Measurements from ENCODE around the gene KRT72.

KRT72 gene

DNA sequence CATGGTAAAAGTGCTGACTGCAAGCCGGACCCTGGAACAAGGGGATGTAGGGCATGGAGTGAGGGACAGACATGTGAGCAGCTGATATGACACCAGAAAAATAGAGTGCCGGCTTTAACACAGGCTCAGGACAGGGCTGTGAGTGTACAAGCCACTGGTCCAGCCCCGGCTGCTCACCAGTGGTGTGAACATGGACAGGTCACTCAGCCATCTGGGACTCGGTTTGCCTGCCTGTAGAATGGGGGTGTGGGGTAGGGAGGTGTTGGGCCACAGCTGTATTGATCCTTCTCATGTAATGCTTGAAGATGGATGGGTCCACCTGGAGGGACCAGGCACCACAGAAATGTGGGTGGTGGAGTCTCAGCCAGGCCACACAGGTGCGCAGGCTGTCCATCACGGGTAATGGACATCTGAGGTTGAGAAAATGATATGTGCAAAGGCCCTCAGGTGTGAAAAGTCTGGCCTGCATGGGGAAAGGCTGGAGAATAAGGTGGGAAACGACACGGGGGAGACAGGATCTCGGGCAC is 17.0 kb downstream of the KRT72 start:
- H3K14ac ChIP-seq (ENCODE audit: low read length), result no peak overlapping the region
- H3K36me3 ChIP-seq (replicated peaks in 1 of 2; ENCODE audit: control insufficient read depth in 2 of 2, insufficient read depth in 2 of 2, low read length in 2 of 2), result no peaks in the 10 kb centered on the region
- no peak overlapping the region for H2BK5ac ChIP-seq (ENCODE audit: low read length)
- H3K9ac ChIP-seq (ENCODE audit: low read depth, low read length, poor library complexity), result no peak overlapping the region
- H3K79me1 ChIP-seq (ENCODE audit: low read depth, low read length), result no peaks in the 10 kb centered on the region
- no peak overlapping the region for H2AFZ ChIP-seq (ENCODE audit: low read length)
- H3K27ac ChIP-seq (replicated peaks; ENCODE audit: low read length), result no peak overlapping the region
- H3K27me3 ChIP-seq (ENCODE audit: control insufficient read depth in 3 of 3, insufficient read depth in 3 of 3, low read depth in 1 of 3, low read length in 3 of 3), result peaks cover 0 to 7% (median 0%) of the 10 kb centered on the region in 3 experiments
- H2BK120ac ChIP-seq (ENCODE audit: low read depth, low read length), result no peak overlapping the region
- DNase-seq (ENCODE audit: low spot score), result no peak
- no peak overlapping the region for H3K4ac ChIP-seq (ENCODE audit: low read length)
- H4K8ac ChIP-seq (ENCODE audit: low read depth, low read length), result no peak overlapping the region
- H2AK5ac ChIP-seq (ENCODE audit: low read depth, low read length), result no peak overlapping the region
- H3K18ac ChIP-seq (ENCODE audit: low read length), result no peak overlapping the region
- no peak overlapping the region for H3K23ac ChIP-seq (ENCODE audit: low read depth, low read length, poor library complexity)
- no peak overlapping the region for H4K91ac ChIP-seq (ENCODE audit: low read depth, low read length, poor library complexity)
- H3K9me3 ChIP-seq (replicated peaks in 1 of 2; ENCODE audit: control insufficient read depth in 2 of 2, insufficient read depth in 1 of 2, low read depth in 1 of 2, low read length in 2 of 2), result no peaks in the 10 kb centered on the region
- no peak overlapping the region for H2BK12ac ChIP-seq (ENCODE audit: low read length)
- H3K4me3 ChIP-seq (ENCODE audit: low read length in 2 of 2), result no peak overlapping the region
- peaks cover 0 to 2% of the 10 kb centered on the region in 2 donors for H3K4me1 ChIP-seq (ENCODE audit: control insufficient read depth in 2 of 2, insufficient read depth in 1 of 2, low read depth in 1 of 2, low read length in 2 of 2)
- no peak overlapping the region for H2BK15ac ChIP-seq (ENCODE audit: low read length)
- no peak overlapping the region for H3K4me2 ChIP-seq (ENCODE audit: insufficient read depth, low read length, poor library complexity, severe bottlenecking)
- no CpG with 5 or more reads among the region's 9 CpGs for WGBS, 2 donors (ENCODE audit: extremely low coverage in 2 of 2, insufficient read length in 2 of 2, insufficient replicate concordance in 1 of 2)

- Histone ChIP-seq H3K9me3 (replicated peaks in 1 of 2; ENCODE audit: control insufficient read depth in 2 of 2, insufficient read depth in 1 of 2, low read depth in 1 of 2, low read length in 2 of 2) (no peaks in the 10 kb centered on the region), H3K9ac (ENCODE audit: low read depth, low read length, poor library complexity) (no peak overlapping the region), H2BK5ac (ENCODE audit: low read length) (peak overlapping the region; percentile 8), H3K27ac (replicated peaks; ENCODE audit: low read length) (no peak overlapping the region), H3K4ac (ENCODE audit: low read length) (no peak overlapping the region), H2BK15ac (ENCODE audit: low read length) (no peak overlapping the region), H2AK5ac (ENCODE audit: low read depth, low read length) (no peak overlapping the region), H3K36me3 (replicated peaks in 1 of 2; ENCODE audit: control insufficient read depth in 2 of 2, insufficient read depth in 2 of 2, low read length in 2 of 2) (no peaks in the 10 kb centered on the region), H3K14ac (ENCODE audit: low read length) (peak overlapping the region; percentile 10), H2BK12ac (ENCODE audit: low read length) (peak overlapping the region; percentile 48), H4K8ac (ENCODE audit: low read depth, low read length) (no peak overlapping the region), H2AFZ (ENCODE audit: low read length) (no peak overlapping the region), H2BK120ac (ENCODE audit: low read depth, low read length) (no peak overlapping the region), H3K18ac (ENCODE audit: low read length) (peak overlapping the region; percentile 2), H3K4me1 (ENCODE audit: control insufficient read depth in 2 of 2, insufficient read depth in 1 of 2, low read depth in 1 of 2, low read length in 2 of 2) (peaks cover 0 to 2% of the 10 kb centered on the region in 2 donors), H3K4me2 (ENCODE audit: insufficient read depth, low read length, poor library complexity, severe bottlenecking) (no peak overlapping the region), H4K91ac (ENCODE audit: low read depth, low read length, poor library complexity) (no peak overlapping the region), H3K79me1 (ENCODE audit: low read depth, low read length) (no peaks in the 10 kb centered on the region), H3K23ac (ENCODE audit: low read depth, low read length, poor library complexity) (no peak overlapping the region), H3K4me3 (ENCODE audit: low read length in 2 of 2) (no peak overlapping the region), H3K27me3 (ENCODE audit: control insufficient read depth in 3 of 3, insufficient read depth in 3 of 3, low read depth in 1 of 3, low read length in 3 of 3) (peaks cover 0 to 17% (median 0%) of the 10 kb centered on the region in 3 experiments)
- no CpG with 5 or more reads among the region's 7 CpGs for WGBS, 2 donors (ENCODE audit: extremely low coverage in 2 of 2, insufficient read length in 2 of 2, insufficient replicate concordance in 1 of 2)
- DNase-seq (ENCODE audit: low spot score), result peak; percentile 71
These were observed 18.2 kb downstream of the KRT72 start for GRCh38 chr12:52582971-52583456.

- H3K4me2 ChIP-seq (ENCODE audit: insufficient read depth, low read length, poor library complexity, severe bottlenecking), result no peak overlapping the region
- H2AFZ ChIP-seq (ENCODE audit: low read length), result no peak overlapping the region
- H4K8ac ChIP-seq (ENCODE audit: low read depth, low read length), result no peak overlapping the region
- no peak overlapping the region for H2BK12ac ChIP-seq (ENCODE audit: low read length)
- no peaks in the 10 kb centered on the region for H3K36me3 ChIP-seq (replicated peaks in 1 of 2; ENCODE audit: control insufficient read depth in 2 of 2, insufficient read depth in 2 of 2, low read length in 2 of 2)
- H3K4me3 ChIP-seq (ENCODE audit: low read length in 2 of 2), result no peak overlapping the region
- peaks cover 0 to 2% of the 10 kb centered on the region in 2 donors for H3K4me1 ChIP-seq (ENCODE audit: control insufficient read depth in 2 of 2, insufficient read depth in 1 of 2, low read depth in 1 of 2, low read length in 2 of 2)
- H3K23ac ChIP-seq (ENCODE audit: low read depth, low read length, poor library complexity), result no peak overlapping the region
- H2AK5ac ChIP-seq (ENCODE audit: low read depth, low read length), result peak overlapping the region; percentile 12
- no peak overlapping the region for H4K91ac ChIP-seq (ENCODE audit: low read depth, low read length, poor library complexity)
- no peak overlapping the region for H2BK120ac ChIP-seq (ENCODE audit: low read depth, low read length)
- peak overlapping the region; percentile 2 for H3K18ac ChIP-seq (ENCODE audit: low read length)
- no peak overlapping the region for H3K14ac ChIP-seq (ENCODE audit: low read length)
- H2BK5ac ChIP-seq (ENCODE audit: low read length), result peak overlapping the region; percentile 8
- H3K4ac ChIP-seq (ENCODE audit: low read length), result no peak overlapping the region
- H3K27ac ChIP-seq (replicated peaks; ENCODE audit: low read length), result no peak overlapping the region
- H3K27me3 ChIP-seq (ENCODE audit: control insufficient read depth in 3 of 3, insufficient read depth in 3 of 3, low read depth in 1 of 3, low read length in 3 of 3), result peaks cover 0 to 20% (median 0%) of the 10 kb centered on the region in 3 experiments
- DNase-seq (ENCODE audit: low spot score), result no peak
- no peak overlapping the region for H3K9ac ChIP-seq (ENCODE audit: low read depth, low read length, poor library complexity)
- no peak overlapping the region for H2BK15ac ChIP-seq (ENCODE audit: low read length)
- H3K9me3 ChIP-seq (replicated peaks in 1 of 2; ENCODE audit: control insufficient read depth in 2 of 2, insufficient read depth in 1 of 2, low read depth in 1 of 2, low read length in 2 of 2), result no peaks in the 10 kb centered on the region
- no CpG with 5 or more reads among the region's 2 CpGs for WGBS, 2 donors (ENCODE audit: extremely low coverage in 2 of 2, insufficient read length in 2 of 2, insufficient replicate concordance in 1 of 2)
- H3K79me1 ChIP-seq (ENCODE audit: low read depth, low read length), result no peaks in the 10 kb centered on the region
These were observed 18.8 kb downstream of the KRT72 start for GRCh38 chr12:52582486-52582885.

DNA sequence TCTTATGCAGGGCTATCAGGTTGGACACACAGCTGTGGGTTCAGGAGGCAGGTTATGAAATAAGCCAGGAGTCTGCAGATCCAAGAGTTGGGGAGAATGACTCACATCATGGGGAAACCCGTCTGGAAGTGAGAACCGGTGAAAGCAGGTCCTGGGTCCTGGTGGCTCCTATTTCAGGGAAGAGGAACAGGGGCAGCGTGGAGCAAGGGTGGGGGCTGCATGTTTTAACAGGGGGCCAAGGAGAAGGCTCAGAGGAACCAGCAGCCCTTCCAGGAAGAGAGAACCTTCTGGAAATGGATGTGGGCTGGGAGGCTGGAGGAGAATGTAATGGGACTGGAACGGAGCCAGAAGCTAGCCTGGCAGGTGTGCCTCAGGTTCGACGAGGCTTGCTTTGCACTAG is 19.8 kb downstream of the KRT72 start:
- H2BK5ac ChIP-seq (ENCODE audit: low read length), result no peak overlapping the region
- no peak for DNase-seq (ENCODE audit: low spot score)
- no peak overlapping the region for H3K18ac ChIP-seq (ENCODE audit: low read length)
- no peak overlapping the region for H3K9ac ChIP-seq (ENCODE audit: low read depth, low read length, poor library complexity)
- no peak overlapping the region for H2AK5ac ChIP-seq (ENCODE audit: low read depth, low read length)
- WGBS, 2 donors (ENCODE audit: extremely low coverage in 2 of 2, insufficient read length in 2 of 2, insufficient replicate concordance in 1 of 2), result no CpG with 5 or more reads among the region's 6 CpGs
- no peak overlapping the region for H3K23ac ChIP-seq (ENCODE audit: low read depth, low read length, poor library complexity)
- no peak overlapping the region for H2BK12ac ChIP-seq (ENCODE audit: low read length)
- no peak overlapping the region for H2BK15ac ChIP-seq (ENCODE audit: low read length)
- no peak overlapping the region for H3K4me2 ChIP-seq (ENCODE audit: insufficient read depth, low read length, poor library complexity, severe bottlenecking)
- H3K4me1 ChIP-seq (ENCODE audit: control insufficient read depth in 2 of 2, insufficient read depth in 1 of 2, low read depth in 1 of 2, low read length in 2 of 2), result peaks cover 0 to 5% of the 10 kb centered on the region in 2 donors
- H3K4me3 ChIP-seq (ENCODE audit: low read length in 2 of 2), result no peak overlapping the region
- no peak overlapping the region for H3K14ac ChIP-seq (ENCODE audit: low read length)
- no peaks in the 10 kb centered on the region for H3K79me1 ChIP-seq (ENCODE audit: low read depth, low read length)
- no peak overlapping the region for H2BK120ac ChIP-seq (ENCODE audit: low read depth, low read length)
- H4K91ac ChIP-seq (ENCODE audit: low read depth, low read length, poor library complexity), result no peak overlapping the region
- H3K27ac ChIP-seq (replicated peaks; ENCODE audit: low read length), result no peak overlapping the region
- no peak overlapping the region for H3K4ac ChIP-seq (ENCODE audit: low read length)
- H3K27me3 ChIP-seq (ENCODE audit: control insufficient read depth in 3 of 3, insufficient read depth in 3 of 3, low read depth in 1 of 3, low read length in 3 of 3), result peaks cover 0 to 21% (median 0%) of the 10 kb centered on the region in 3 experiments
- H3K36me3 ChIP-seq (replicated peaks in 1 of 2; ENCODE audit: control insufficient read depth in 2 of 2, insufficient read depth in 2 of 2, low read length in 2 of 2), result no peaks in the 10 kb centered on the region
- H2AFZ ChIP-seq (ENCODE audit: low read length), result no peak overlapping the region
- no peaks in the 10 kb centered on the region for H3K9me3 ChIP-seq (replicated peaks in 1 of 2; ENCODE audit: control insufficient read depth in 2 of 2, insufficient read depth in 1 of 2, low read depth in 1 of 2, low read length in 2 of 2)
- no peak overlapping the region for H4K8ac ChIP-seq (ENCODE audit: low read depth, low read length)

All from neuronal stem cell (in vitro differentiated cells).